LNCaP clone FGC (cell line): ENCODE results near the gene NOP16.
A peak's percentile ranks its signal among the peaks of the same experiment; 100 is the strongest.

Experiments
- DNase-seq: peaks from one replicate; pipeline ENCODE4 v3.0.0-alpha.2; 2011; ENCODE audit warnings: low read depth
- H3K4me3 ChIP-seq: 2 replicates; pipeline ENCODE4 v1.5.1; 2011; ENCODE audit warnings: mild to moderate bottlenecking, low read depth, low read length, control low read depth
- CTCF ChIP-seq: IDR thresholded peaks from 2 replicates; pipeline ENCODE4 v1.5.1; 2012; ENCODE audit warnings: mild to moderate bottlenecking; ENCODE audit not compliant: control insufficient read depth, insufficient read depth; ENCODE audit errors: extremely low read depth

The NOP16 gene, protein sequence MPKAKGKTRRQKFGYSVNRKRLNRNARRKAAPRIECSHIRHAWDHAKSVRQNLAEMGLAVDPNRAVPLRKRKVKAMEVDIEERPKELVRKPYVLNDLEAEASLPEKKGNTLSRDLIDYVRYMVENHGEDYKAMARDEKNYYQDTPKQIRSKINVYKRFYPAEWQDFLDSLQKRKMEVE

GRCh38 chr5:176388444-176389134, at the start of gene NOP16, which contains the start of gene HIGD2A:
TSS of gene NOP16 (minus strand) at chr5:176388598. CDS start at chr5:176388539, 59 bp downstream.
TSS of gene HIGD2A (plus strand) at chr5:176388751. CDS start at chr5:176388820, 69 bp downstream.
- peak within 1 kb of the TSS; percentile 94 for H3K4me3 ChIP-seq
- DNase-seq, result peak; percentile 97
- TF ChIP-seq CTCF, result no peak

- no peak overlapping the region for H3K4me3 ChIP-seq
- no peak for TF ChIP-seq CTCF
- DNase-seq, result no peak
These were observed 48.3 kb upstream of the NOP16 start for GRCh38 chr5:176436656-176437055.

DNA sequence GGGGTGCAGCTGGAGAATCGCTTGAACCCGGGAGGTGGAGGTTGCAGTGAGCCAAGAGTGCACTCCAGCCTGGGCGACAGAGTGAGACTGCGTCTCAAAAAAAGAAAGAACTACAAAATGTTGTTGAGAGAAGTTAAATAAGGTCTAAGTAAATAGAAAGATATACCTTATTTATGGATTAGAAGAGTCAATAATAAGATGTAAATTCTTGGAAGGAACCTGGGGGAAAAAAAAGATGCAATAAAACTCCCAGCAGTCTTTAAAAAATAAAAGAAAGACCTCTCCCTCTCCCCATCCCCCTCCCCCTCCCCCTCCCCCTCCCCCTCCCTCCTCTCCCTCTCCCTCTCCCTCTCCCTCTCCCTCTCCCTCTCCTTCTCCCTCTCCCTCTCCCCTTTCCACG, 44.3 kb upstream of the NOP16 start:
- no peak overlapping the region for H3K4me3 ChIP-seq
- no peak for DNase-seq
- no peak for TF ChIP-seq CTCF

DNA sequence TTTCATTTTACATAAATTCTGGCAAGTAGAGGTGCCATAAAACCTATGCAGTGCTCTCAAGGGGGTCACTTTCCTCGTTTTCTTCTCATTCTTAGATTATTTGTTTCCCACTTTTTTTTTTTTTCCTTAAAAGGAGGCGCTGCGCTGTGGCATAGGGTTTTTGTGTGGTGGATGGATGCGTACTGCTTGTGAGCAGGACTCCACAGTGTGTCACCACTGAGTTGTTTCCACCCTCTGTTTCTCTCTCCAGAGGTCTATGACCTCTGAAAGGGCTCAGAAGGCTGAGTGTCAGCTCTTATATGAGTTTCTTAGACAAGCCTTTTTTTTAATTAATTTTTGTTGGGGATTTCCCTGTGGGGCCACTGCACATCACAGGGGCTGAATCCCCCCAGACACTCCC, 41.6 kb upstream of the NOP16 start:
- DNase-seq, result no peak

DNA sequence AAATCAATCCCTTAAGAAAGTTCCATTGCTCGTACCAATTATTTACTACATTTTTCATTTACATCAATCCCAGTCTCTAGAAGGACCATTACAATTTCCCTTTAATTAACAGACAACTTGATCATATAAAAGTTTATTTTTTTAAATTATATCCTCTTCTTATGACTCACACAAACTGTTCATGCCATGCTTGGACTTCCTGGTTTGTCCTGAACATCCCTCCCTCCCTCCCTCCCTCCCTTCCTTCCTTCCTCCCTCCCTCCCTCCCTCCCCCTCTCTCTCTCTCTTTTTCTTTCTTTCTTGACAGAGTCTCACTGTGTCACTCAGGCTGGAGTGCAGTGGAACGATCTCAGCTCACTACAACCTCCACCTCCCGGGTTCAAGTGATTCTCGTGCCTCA, 39.6 kb upstream of the NOP16 start:
- TF ChIP-seq CTCF, result no peak
- no peak for DNase-seq
- H3K4me3 ChIP-seq, result no peak overlapping the region

More for the DNA sequence above, 41.6 kb upstream of the NOP16 start:
- TF ChIP-seq CTCF, result no peak
- H3K4me3 ChIP-seq, result no peak overlapping the region

DNA sequence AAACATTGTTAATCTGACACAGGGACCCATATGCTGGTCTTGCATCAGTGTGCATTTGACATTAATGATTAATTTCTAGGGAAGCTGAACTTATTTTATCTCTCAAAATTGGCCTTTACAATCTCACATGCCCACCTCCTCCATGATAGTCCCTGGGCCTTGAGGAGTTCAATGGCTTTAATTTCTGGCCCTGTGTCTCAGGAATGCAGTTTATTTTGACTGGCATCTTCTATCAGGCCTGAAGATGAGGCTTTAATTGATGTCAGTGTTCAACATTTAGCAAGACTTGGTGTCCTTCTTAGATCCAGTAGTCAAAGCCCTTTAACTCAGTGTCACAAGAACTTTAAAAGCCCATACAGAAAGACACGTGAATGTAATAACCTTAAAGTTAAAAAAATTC, 38.5 kb upstream of the NOP16 start:
- no peak for DNase-seq
- no peak overlapping the region for H3K4me3 ChIP-seq
- no peak for TF ChIP-seq CTCF

DNA sequence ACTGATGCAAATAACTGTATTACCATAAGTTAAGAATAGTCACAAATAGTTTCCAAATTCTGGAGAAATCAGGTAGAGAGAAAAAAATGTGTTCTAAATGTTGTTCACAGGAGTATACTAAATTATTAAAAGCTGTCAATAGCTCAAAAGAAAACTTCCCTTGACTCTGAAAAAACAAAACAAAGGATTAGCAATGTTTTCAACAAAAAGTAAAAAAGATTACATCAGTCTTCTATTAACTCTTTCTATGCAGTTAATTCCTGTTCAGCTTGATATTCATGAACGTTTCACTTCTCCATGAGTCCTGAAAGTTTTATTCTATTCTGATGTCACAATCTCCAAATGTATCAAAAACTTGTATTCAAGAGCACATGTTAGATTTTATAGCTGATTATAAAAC, 37.4 kb upstream of the NOP16 start:
- H3K4me3 ChIP-seq, result no peak overlapping the region
- no peak for TF ChIP-seq CTCF
- DNase-seq, result no peak
